DMS114 treated with DMSO at 0.1 percent for 48 hours (cell line): ENCODE results near the gene ANKRD1.
"Not testable (repeated sequence)": the region's sequence is repeated elsewhere in the genome, so short reads cannot be mapped to it uniquely, and the experiment has no call there.

Source experiments
- DNase-seq: peaks from one replicate; lab custom pipeline; 2025; ENCODE audit not compliant: unreplicated experiment; lab: John Stamatoyannopoulos, UW

ANKRD1 gene

DNA sequence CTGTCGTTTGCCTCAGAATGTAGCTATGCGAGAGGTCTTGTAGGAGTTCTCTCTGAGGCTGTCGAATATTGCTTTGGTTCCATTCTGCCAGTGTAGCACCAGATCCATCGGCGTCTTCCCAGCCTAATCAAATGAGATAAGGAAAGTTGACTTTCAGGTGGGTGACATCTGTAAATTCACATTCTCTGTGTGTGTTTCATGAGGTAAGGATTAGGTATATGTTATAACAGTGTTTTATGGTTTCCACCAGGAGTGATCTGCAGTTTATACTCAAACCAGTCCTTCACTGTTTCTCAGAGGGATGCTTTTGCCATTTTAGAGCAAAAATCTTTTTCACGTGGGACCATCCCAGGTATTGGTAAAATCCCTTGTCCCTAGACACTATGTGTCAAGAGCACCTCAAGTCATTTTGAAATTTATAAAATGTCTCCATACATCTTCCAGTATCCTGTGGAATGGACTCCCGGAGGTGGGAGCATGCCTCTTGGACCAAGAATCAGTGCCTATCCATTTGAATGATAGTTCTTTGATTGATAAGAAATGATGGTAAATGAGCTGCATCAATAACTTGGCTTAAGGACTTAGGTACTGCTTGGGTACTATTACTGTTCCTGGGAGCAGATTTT, 7.9 kb downstream of the ANKRD1 start:
- no peak for DNase-seq

DNA sequence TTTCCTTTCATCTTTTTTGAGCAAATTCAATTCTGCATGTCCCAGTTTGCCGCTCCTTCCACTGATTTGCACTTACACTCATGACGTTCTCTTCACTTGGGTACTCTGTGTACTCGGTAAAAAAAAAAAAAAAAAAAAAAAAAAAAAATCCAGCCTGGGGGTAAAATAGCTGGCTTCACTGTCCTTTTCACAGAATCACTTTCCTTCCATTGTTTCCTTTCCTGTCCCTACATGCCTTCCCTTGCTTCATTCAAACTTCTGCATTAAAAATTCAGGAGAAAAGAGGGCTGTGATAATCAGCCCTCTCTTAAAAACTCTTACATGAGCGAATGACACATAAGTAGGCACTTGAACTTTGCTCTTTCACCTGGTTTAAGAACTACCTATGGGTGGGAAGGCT, 8.7 kb downstream of the ANKRD1 start:
- no peak for DNase-seq

DNA sequence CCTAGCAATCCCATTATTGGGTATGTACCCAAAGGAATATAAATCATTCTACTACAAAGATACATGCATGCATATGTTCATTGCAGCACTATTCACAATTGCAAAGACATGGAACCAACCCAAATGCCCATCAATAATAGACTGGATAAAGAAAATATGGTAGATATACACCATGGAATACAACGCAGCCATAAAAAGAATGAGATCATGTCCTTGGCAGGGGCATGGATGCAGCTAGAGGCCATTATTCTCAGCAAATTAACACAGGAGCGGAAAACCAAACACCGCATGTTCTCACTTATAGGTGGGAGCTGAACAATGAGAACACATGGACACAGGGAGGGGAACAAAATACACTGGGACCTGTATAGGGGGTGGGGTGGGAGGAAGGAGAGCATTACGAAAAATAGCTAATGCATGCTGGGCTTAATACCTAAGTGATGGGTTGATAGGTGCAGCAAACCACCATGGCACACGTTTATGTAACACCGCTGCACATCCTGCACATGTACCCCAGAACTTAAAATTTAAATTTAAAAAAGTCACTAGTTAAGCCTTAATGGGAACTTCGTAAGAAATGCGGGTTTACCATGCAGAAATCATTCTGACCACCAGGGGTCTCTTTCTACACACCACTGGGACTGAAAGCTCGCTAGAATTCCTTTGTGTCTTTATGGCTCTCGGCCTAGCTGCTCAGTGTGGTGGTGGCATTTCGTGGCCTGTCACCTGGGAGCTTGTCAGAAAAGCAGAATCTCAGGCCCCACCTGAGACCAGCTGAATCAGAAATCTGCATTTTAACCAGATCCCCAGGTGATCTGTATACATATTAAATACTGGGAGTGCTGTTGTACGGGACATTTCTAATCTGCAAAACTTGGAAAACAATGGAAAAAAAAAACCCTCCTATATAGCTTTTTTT, 9.5 kb downstream of the ANKRD1 start:
- DNase-seq = peak; percentile 53

DNA sequence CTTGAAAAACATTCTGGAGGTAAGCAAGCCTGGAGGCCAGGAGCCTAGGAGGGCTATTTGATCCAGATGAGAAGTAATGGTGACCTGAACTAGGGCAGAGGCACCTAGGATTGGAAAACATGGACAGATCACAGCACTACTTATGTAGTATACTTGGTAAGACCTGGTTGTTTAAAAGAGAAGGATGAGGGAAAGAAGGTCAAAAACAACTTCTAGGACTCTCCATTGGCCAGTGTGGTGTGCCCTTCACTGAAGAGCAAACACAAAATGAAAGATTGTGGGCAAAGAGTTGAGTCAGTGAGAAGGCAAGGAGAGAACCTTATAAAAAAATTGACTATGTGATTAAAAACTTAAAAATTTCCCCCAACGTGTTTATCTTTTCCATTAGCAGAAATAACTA, 14.3 kb downstream of the ANKRD1 start:
- no peak for DNase-seq

DNA sequence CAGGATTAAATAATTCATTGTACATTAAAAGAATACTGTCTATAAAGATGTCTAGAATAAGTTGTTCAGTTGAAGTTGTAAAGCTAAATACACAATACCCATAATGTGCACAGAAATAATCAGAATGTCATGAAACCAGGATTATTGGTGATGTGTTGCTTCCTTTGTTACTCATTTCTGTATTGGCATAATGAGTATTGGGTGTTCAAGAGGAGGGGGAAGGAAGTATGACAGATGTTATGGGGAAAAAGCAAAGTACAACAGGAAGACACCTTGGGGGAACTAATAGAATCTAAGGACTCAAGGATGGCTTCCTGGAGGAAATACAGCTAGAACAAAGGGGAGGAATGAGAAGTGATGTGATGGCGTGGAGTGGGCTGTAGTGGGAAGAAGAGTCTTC, 15.0 kb downstream of the ANKRD1 start:
- no peak for DNase-seq

DNA sequence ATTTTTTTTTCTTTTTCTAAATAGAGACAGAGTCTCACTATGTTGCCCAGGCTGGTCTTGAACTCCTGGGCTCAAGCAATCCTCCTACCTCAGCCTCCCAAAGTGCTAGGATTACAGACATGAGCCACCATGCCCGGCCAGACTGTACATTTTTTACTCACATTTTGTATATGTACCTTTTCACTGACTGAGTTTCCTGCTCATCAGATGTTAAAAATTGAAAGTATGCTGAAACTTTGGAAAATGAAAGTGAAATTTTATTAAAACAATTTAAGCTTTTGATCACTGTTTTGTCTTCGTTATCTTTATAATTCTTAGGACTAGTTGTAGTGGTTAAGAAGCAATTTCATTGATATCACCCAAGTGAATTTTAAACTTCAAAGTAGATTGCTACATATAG, 24.0 kb downstream of the ANKRD1 start:
- DNase-seq = not testable (repeated sequence)

DNA sequence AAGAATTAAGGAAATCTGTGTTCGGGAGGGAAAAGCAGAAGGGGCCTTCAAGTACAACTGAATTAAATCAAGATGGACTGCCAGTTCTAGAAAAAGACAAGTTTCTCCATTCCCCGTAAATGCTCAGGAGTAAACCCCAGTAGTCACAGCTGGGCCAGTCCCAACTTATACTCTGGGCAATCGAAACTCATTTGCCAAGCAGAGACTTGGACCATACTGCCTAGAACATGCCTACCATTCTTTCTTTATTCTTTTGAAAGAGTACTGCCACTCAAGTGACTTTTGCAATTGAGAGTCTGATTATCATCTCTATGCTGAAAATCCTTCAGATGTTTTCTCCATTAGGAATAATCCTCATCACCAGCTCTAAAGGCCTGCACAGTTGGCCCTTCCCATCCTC, 27.7 kb downstream of the ANKRD1 start:
- DNase-seq = no peak

DNA sequence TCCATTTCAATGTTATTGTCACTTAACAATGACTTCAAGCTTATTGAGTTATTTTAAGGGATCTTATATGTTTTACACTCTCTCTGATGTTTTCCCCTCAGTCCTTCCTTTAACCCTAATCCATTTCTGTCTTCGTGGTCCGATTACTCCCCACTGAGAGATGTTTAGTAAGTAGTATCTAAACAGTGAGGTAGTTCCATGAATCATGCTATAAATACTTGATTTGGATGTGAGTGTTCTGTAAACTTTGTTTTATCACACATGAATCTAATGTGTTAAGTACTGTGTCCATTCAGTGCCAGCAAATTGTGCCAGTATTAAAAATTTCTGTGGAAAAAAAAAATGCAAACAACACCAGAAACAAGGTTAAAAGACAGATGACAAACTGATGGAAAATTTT, 30.5 kb downstream of the ANKRD1 start:
- no peak for DNase-seq

DNA sequence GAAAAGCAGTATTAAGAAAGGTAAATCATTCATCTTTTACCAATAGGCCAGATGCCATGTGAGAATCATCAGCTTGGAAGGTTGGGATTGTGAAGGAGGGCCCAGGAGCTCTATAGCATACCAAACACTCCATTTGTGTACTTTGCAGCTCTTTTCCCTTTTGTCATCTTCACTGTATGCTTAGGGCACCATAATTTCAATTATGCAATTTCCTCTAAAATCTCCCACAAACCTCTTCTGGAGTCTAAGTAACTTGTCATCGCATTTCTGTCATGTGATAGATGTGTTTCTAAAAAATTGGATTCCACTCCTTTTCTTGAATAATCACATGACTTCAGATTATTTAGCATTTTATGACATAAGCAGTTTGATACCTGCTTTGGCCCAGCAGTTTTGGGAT, 31.3 kb downstream of the ANKRD1 start:
- DNase-seq = no peak

DNA sequence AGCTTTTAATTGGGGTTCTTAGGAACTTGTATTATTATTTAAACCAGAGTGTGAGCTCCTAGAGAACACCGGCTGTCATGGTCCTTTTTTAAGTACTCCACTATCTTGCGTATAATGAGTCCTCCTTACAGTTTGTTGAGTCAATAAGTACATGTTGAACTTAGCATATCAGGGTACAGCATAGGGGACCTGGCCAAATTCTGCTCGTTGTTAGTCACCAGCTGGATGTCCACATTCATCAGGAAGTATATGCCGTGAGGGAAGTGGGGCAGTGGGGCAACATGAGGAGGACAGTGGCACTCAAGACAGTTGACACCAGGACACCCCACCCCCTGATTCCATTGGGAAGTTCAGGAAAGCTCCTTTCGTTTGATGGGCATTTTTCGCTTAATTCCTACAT, 32.5 kb downstream of the ANKRD1 start:
- DNase-seq = no peak

DNA sequence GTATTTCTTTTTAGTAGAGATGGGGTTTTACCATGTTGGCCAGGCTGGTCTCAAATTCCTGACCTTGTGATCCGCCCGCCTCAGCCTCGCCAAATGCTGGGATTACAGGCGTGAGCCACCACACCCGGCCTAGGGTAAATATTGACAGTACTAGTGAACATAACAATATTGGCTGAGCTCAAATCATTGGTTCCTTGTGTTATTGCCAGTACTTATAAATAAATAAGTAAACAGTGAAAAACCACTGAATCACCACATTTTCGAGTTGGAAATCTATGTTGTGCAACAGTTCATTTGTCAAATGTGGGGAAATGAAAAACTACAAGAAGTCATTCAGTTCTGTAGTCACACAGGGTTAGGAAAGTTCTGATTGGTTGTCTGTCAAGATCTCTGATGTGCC, 33.3 kb downstream of the ANKRD1 start:
- DNase-seq = no peak

DNA sequence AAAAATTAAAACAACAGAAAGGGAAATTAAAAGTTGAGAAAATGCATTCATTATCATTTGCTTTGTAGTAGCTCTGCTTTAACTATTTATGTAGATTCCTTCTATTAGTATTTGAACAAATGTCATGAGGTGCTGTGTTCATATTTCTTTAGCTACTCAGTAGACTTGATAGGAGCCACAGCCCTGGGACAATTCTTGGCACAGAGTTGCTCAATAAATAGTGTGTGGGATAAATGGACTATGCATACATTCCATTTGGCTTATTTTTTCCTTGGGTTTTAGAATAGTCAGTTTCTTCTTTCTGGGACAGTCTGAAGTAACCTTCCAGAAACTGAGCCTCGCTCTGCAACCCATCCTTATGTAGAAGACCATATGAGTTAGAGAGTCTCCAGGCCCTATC, 35.7 kb downstream of the ANKRD1 start:
- no peak for DNase-seq

DNA sequence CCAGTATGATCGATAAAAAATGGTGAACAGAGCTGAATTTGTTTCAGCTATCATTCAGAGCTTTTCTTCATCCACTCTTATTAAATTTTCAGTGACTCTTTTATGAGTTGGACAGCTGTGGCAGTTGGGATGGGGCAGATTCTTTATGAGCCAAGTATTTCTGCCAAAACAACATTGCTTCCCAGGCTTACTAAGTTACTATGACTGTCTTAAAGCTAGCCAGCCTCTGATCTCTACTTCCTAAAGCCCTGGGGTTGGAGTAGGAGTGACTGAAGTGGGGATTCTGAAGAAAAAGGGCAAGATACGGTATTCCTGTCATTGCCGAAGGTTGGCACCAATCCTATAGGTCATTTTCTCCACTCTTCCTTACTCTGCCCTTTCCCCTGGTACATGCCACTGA, 36.5 kb downstream of the ANKRD1 start:
- DNase-seq = no peak

DNA sequence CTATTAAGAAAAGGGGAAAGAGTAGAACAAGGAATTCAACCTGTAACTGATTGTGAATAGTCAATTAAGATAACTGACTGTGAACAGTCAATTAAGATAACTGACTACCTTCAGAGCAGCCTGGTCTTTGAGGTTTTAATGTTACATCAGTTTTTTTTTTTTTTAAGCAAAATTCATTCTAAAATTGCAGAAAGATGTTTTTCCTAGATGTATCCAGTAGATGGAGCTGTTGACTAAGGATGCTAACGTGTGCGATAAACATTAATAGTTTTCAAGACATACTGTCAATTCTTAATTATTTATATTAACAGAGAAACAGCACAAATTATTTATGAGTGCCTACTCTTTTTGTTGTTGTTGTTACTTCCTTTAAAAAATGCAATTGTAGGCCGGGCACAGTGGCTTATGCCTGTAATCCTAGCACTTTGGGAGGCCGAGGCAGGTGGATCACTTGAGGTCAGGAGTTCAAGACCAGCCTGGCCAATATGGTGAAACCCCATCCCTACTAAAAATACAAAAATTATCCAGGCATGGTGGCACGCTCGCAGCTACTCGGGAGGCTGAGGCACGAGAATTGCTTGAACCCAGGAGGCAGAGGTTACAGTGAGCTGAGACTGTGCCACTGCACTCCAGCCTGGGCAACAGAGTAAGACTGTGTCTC, 40.7 kb downstream of the ANKRD1 start:
- peak; percentile 52 for DNase-seq

DNA sequence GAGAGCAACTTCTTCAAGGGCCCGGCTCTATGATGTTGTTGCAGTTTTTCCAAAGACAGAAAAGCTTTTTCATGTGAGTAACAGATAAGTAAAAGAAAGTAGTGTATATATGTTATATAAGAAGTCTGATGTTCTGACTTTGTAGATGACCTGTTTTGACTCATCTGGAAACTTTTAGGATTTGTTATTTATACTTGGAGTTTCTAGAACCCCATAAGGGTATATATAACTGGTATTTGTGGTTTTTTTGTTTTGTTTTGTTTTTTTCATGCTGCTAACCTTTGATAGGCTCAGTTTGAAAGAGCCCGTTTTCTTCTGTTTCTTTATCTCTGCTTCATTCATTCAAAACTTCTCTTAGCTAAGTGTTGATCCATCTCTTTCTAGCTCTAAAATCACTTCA, 41.8 kb downstream of the ANKRD1 start:
- no peak for DNase-seq

DNA sequence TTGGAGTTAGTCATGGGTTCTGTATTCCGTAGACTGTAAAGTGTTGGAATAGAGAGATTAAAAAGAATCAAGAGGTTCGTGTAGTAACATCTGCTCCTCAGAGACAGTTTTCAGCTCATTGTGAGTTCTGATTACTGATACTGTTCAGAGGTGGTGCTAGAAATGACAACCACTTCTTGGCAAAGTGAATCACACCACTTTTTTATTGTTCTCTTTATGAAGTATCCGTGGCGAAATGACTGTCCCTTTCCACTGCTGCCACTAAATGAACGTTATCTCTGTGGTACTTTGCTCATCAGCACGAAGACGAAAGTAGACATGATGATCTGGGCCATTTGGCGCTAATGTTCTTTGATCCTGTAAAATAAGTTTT, 48.3 kb downstream of the ANKRD1 start:
- DNase-seq = no peak

DNA sequence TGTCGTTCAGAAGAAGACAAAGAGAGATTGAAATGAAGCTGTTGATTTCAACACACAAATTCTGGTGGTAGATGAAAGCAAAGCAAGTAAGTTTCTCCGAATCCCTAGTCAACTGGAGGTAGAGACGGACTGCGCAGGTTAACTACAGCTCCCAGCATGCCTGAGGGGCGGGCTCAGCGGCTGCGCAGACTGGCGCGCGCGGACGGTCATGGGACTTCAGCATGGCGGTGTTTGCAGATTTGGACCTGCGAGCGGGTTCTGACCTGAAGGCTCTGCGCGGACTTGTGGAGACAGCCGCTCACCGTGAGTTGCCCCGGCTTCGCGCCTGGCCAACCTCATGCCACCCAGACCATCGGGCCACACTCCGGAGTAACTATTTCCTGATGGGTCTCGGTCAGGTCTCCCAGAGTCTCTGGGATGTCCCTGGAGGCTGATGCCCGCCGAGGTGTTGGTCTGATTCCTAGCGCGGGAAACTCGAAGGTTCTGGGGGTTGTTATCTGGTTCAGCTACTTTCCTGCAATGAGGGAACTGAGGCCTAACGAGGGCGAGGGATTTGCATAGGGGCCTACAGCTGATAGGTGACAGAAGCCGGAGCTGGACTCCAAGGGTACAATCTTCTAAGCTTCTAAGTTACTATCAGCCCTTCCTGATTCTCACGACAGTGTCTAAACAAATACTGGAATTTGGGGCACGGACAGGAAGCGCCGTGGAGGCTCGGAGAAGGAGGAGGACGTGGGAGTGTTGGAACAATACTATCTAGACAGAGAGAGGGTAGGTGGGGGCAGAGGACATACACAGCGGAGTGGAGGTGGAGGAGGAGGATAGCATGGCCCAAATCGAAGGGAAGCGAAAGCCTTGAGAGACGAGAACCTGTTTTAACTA, 48.9 kb downstream of the ANKRD1 start, which contains the start of gene RPP30:
TSS of gene RPP30 (plus strand) at position 209 of the 882 bp plus-strand sequence. CDS start at position 222, 13 bp downstream.
- peak; percentile 88 for DNase-seq

DNA sequence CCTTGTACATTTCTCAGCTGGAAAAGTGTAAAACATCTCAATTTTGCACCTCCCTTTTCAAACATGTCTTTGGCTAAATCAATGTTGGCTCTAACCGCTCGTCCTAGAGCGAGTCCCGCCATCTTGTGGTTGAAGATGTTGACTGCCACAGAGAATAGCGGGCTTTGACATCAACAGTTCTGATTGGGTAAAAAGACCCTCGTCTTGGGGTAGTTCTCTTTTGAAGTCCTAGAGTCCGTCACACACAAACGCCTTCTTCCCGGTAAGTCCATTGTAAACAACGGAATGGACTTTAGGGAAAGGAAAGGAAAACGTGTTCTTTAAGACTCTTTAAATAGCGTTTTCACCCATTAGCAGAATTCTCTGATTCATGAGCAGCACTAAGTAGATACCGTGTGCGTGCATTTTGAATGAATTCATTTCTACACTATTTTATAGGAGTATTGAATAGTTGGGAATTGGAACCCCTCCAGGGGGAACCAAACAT, 49.6 kb downstream of the ANKRD1 start:
- peak; percentile 79 for DNase-seq

DNA sequence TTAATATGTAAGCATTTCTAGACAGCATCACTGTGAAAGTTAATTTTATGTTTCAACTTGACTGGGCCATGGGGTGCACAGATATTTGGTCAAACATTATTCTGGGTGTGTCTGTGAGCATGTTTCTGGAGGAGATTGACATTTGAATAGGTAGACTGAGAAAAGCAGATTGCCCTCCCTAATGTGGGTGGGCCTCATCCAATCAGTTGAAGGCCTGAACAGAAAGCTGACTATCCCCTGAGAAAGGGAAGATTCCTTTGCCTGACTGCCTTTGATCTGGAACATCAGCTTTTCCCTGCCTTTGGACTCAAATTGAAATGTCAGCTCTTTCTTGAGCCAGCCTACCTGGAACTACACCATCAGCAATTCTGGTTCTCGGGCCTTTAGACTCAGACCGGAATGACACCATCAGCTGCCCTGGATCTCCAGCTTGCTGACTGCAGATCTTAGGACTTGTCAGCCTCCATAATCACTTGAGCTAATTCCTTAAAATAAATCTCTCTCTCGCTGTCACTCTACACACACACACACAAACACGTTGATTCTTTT, 54.8 kb downstream of the ANKRD1 start:
- no peak for DNase-seq

DNA sequence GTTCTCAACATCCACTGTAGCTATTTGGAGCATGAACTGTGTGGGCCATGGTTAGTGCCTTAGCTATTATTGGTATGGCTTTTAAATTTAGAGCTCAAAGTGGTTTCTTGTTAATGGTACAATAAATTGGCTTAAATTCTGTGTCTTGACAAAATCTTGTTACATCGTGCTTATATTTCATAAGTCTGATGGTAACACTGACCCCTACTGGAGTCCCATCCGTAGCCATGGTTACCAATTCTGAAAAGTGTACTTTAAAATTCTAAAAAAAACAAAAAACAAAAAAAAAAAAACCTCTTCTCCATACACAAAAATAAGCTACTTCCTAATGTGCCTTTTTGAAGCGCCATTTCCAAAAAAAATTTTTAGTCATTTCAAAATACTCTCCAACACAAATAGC, 55.5 kb downstream of the ANKRD1 start:
- no peak for DNase-seq
